AG20443 (cell line): Measurements from ENCODE around the gene TNS1.

ENCODE experiments used
- DNase-seq: peaks from one replicate; pipeline ENCODE4 v3.0.0; 2012; ENCODE audit warnings: low spot score, mixed read lengths

Gene TNS1

GRCh38 chr2:217956586-217957457 is 46.0 kb downstream of the TNS1 start:
- DNase-seq: no peak

- DNase-seq: no peak
These were observed 46.8 kb downstream of the TNS1 start for GRCh38 chr2:217955881-217956493.

GRCh38 chr2:217954971-217955740 is 47.6 kb downstream of the TNS1 start:
- no peak for DNase-seq

GRCh38 chr2:217954469-217954868 is 48.3 kb downstream of the TNS1 start:
- DNase-seq: no peak

GRCh38 chr2:217954051-217954450 is 48.7 kb downstream of the TNS1 start:
- no peak for DNase-seq

GRCh38 chr2:217953531-217953932 is 49.3 kb downstream of the TNS1 start:
- no peak for DNase-seq

GRCh38 chr2:217953011-217953481 is 49.7 kb downstream of the TNS1 start:
- DNase-seq: no peak

GRCh38 chr2:217952409-217952808 is 50.4 kb downstream of the TNS1 start:
- no peak for DNase-seq

- no peak for DNase-seq
These were observed 51.1 kb downstream of the TNS1 start for GRCh38 chr2:217951521-217952247.

- DNase-seq: no peak
These were observed 51.7 kb downstream of the TNS1 start for GRCh38 chr2:217951091-217951490.

GRCh38 chr2:217950401-217950871 is 52.4 kb downstream of the TNS1 start:
- DNase-seq: no peak

- no peak for DNase-seq
These were observed 53.3 kb downstream of the TNS1 start for GRCh38 chr2:217949447-217949846.

GRCh38 chr2:217948897-217949296 is 53.9 kb downstream of the TNS1 start:
- no peak for DNase-seq

GRCh38 chr2:217948351-217948791 is 54.4 kb downstream of the TNS1 start:
- DNase-seq: no peak

- DNase-seq: no peak
These were observed 55.1 kb downstream of the TNS1 start for GRCh38 chr2:217947383-217948350.

GRCh38 chr2:217946051-217946450 is 56.7 kb downstream of the TNS1 start:
- no peak for DNase-seq

GRCh38 chr2:217945530-217945929 is 57.3 kb downstream of the TNS1 start:
- no peak for DNase-seq

- DNase-seq: no peak
These were observed 57.9 kb downstream of the TNS1 start for GRCh38 chr2:217944923-217945322.

GRCh38 chr2:217944366-217944765 is 58.4 kb downstream of the TNS1 start:
- no peak for DNase-seq
